ENCODE measurements around the gene CACNA1C.
A peak's percentile ranks its signal among the peaks of the same experiment; 100 is the strongest.

CACNA1C gene

GRCh38 chr12:2283916-2284315 is 231.1 kb downstream of the CACNA1C start:
- H3K27ac ChIP-seq, result no peak overlapping the region
- TF ChIP-seq ZFX (IDR thresholded peaks at IDR 0.05), result no peak
- TF ChIP-seq CTCF (conservative IDR thresholded peaks at IDR 0.05), result no peak

- H3K27ac ChIP-seq, result no peak overlapping the region
- TF ChIP-seq CTCF (conservative IDR thresholded peaks at IDR 0.05), result no peak
These were observed 231.6 kb downstream of the CACNA1C start for GRCh38 chr12:2284321-2284813.

- TF ChIP-seq CTCF (conservative IDR thresholded peaks at IDR 0.05) (peak; percentile 85), ZFX (IDR thresholded peaks at IDR 0.05) (no peak)
These were observed 232.1 kb downstream of the CACNA1C start for GRCh38 chr12:2284857-2285256.

GRCh38 chr12:2285462-2285861 is 232.7 kb downstream of the CACNA1C start:
- no peak for TF ChIP-seq CTCF (conservative IDR thresholded peaks at IDR 0.05)
- no peak for TF ChIP-seq ZFX (IDR thresholded peaks at IDR 0.05)

More at GRCh38 chr12:2284857-2285256, 232.1 kb downstream of the CACNA1C start:
- H3K27ac ChIP-seq, result no peak overlapping the region

GRCh38 chr12:2286047-2286446 is 233.3 kb downstream of the CACNA1C start:
- TF ChIP-seq ZFX (IDR thresholded peaks at IDR 0.05), result no peak
- no peak for TF ChIP-seq CTCF (conservative IDR thresholded peaks at IDR 0.05)
- H3K27ac ChIP-seq, result no peak overlapping the region

More at GRCh38 chr12:2285462-2285861, 232.7 kb downstream of the CACNA1C start:
- no peak overlapping the region for H3K27ac ChIP-seq

- TF ChIP-seq CTCF (conservative IDR thresholded peaks at IDR 0.05) (no peak), ZFX (IDR thresholded peaks at IDR 0.05) (no peak)
- H3K27ac ChIP-seq, result no peak overlapping the region
These were observed 233.8 kb downstream of the CACNA1C start for GRCh38 chr12:2286461-2287131.

- no peak overlapping the region for H3K27ac ChIP-seq
- no peak for TF ChIP-seq CTCF (conservative IDR thresholded peaks at IDR 0.05)
- no peak for TF ChIP-seq ZFX (IDR thresholded peaks at IDR 0.05)
These were observed 234.4 kb downstream of the CACNA1C start for GRCh38 chr12:2287151-2287550.

Measured in C4-2B (cell line).